GM12892 (cell line): ENCODE data around the gene MTF2.

Experiments used
- DNase-seq: peaks from one replicate; pipeline ENCODE4 v3.0.0; 2011; ENCODE audit not compliant: insufficient read length
- FAIRE-seq: peaks from 2 replicates; lab custom pipeline; 2011; peaks lifted over from hg19 to GRCh38; lab: Jason Lieb, UNC
- POLR2A ChIP-seq: IDR thresholded peaks from 2 replicates; pipeline ENCODE4 v1.6.1; 2011; ENCODE audit warnings: low read depth, low read length, control low read depth
- POLR2AphosphoS5 ChIP-seq: IDR thresholded peaks from 2 replicates; pipeline ENCODE4 v1.6.1; 2011; ENCODE audit warnings: low read depth, low read length, control low read depth
- TAF1 ChIP-seq: IDR thresholded peaks from 2 replicates; pipeline ENCODE4 v1.6.1; 2011; ENCODE audit warnings: low read depth, mild to moderate bottlenecking, control low read depth, low read length, borderline replicate concordance

MTF2 gene

GRCh38 chr1:93093332-93094006, 14.4 kb downstream of the MTF2 start:
- no peak for DNase-seq

GRCh38 chr1:93095804-93096585, 16.9 kb downstream of the MTF2 start:
- no peak for FAIRE-seq
- TF ChIP-seq POLR2AphosphoS5 (no peak), TAF1 (no peak), POLR2A (no peak)
- no peak for DNase-seq

More at GRCh38 chr1:93093332-93094006, 14.4 kb downstream of the MTF2 start:
- TF ChIP-seq TAF1 (no peak), POLR2A (no peak), POLR2AphosphoS5 (no peak)
- FAIRE-seq: no peak

- TF ChIP-seq POLR2A (no peak), POLR2AphosphoS5 (no peak), TAF1 (no peak)
- DNase-seq (no peak), FAIRE-seq (no peak)
Observed at GRCh38 chr1:93102142-93102541, 23.1 kb downstream of the MTF2 start.

GRCh38 chr1:93106226-93106625, 27.1 kb downstream of the MTF2 start:
- TF ChIP-seq POLR2AphosphoS5: no peak
- TF ChIP-seq POLR2A: no peak
- no peak for TF ChIP-seq TAF1
- FAIRE-seq (no peak), DNase-seq (no peak)

- TF ChIP-seq TAF1 (no peak), POLR2AphosphoS5 (no peak), POLR2A (no peak)
- DNase-seq (no peak), FAIRE-seq (no peak)
Observed at GRCh38 chr1:93107395-93107794, 28.3 kb downstream of the MTF2 start.

- FAIRE-seq (peak; percentile 62), DNase-seq (no peak)
- TF ChIP-seq POLR2A: no peak
- no peak for TF ChIP-seq POLR2AphosphoS5
- TF ChIP-seq TAF1: no peak
Observed at GRCh38 chr1:93108335-93108734, 29.3 kb downstream of the MTF2 start.

- no peak for TF ChIP-seq POLR2AphosphoS5
- no peak for TF ChIP-seq POLR2A
- TF ChIP-seq TAF1: no peak
- FAIRE-seq (peak; percentile 62), DNase-seq (no peak)
Observed at GRCh38 chr1:93109578-93109977, 30.5 kb downstream of the MTF2 start.

- TF ChIP-seq POLR2AphosphoS5 (no peak), POLR2A (no peak), TAF1 (no peak)
- FAIRE-seq: no peak
- no peak for DNase-seq
Observed at GRCh38 chr1:93111065-93111464, 32.0 kb downstream of the MTF2 start.

- TF ChIP-seq POLR2AphosphoS5 (no peak), POLR2A (no peak), TAF1 (no peak)
- FAIRE-seq (no peak), DNase-seq (no peak)
Observed at GRCh38 chr1:93111561-93111960, 32.5 kb downstream of the MTF2 start.

GRCh38 chr1:93113127-93113526, 34.0 kb downstream of the MTF2 start:
- DNase-seq (no peak), FAIRE-seq (no peak)
- TF ChIP-seq POLR2AphosphoS5 (no peak), POLR2A (no peak), TAF1 (no peak)

- DNase-seq: no peak
- FAIRE-seq: no peak
- TF ChIP-seq TAF1 (no peak), POLR2A (no peak), POLR2AphosphoS5 (no peak)
Observed at GRCh38 chr1:93114391-93114790, 35.3 kb downstream of the MTF2 start.

GRCh38 chr1:93120614-93121013, 41.5 kb downstream of the MTF2 start:
- no peak for DNase-seq
- FAIRE-seq: no peak
- TF ChIP-seq POLR2AphosphoS5 (no peak), TAF1 (no peak), POLR2A (no peak)
